ENCODE data around the gene OXER1. TPM values are rescaled to one million over a fixed set of nuclear protein-coding genes. Genes with fewer than 3 reads are reported as not detected.
A peak's percentile ranks its signal among the peaks of the same experiment; 100 is the strongest.

Gene OXER1
- total RNA-seq, 1 donor from 2014 or later, result 1.7 TPM

DNA sequence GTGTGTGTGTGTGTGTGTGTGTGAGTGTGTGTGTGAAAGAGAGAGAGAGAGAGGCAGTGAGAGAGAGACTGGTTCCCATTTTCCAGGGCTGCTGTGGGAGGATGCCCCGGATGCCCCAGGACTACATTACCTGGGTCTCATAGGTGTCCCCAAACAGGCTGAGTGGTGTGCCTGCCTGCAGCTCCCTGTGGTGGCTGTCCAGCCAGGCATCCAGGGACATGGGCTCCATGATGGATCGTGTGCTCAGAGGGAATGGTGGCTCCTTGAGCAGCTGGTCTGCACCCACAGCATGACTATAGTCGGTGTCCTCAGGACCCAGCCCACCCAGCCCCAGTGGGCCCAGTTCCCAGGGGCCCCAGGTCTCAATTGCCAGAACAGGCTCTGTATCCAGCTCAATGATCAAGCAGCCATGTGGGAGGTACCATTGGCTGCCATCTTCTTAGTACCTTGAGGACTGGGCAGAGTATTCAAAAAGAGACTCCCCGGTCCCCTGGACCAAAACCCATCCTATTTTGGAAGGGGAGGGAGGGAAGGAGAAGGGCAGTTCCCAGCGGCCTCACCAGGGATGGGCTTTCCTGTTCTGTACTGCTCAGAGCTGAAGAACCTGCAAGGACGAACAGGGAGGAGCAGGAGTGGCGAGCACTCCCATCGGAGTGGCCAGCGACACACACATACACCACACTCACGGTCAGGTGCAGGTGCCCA is 5.8 kb upstream of the OXER1 start:
- Mint-ChIP-seq H3K4me3 (ENCODE audit: unreplicated experiment) (no peak overlapping the region), H3K27me3 (ENCODE audit: low read depth) (no peaks in the 10 kb centered on the region), H3K36me3 (ENCODE audit: low read depth) (peaks cover 2% of the 10 kb centered on the region), H3K9me3 (ENCODE audit: low read depth) (no peaks in the 10 kb centered on the region), H3K27ac (ENCODE audit: unreplicated experiment) (no peak overlapping the region), H3K4me1 (ENCODE audit: low read depth) (no peaks in the 10 kb centered on the region)
- no peak for TF ChIP-seq CTCF (IDR thresholded peaks at IDR 0.05)
- DNase-seq (ENCODE audit: low spot score), result no peak

DNA sequence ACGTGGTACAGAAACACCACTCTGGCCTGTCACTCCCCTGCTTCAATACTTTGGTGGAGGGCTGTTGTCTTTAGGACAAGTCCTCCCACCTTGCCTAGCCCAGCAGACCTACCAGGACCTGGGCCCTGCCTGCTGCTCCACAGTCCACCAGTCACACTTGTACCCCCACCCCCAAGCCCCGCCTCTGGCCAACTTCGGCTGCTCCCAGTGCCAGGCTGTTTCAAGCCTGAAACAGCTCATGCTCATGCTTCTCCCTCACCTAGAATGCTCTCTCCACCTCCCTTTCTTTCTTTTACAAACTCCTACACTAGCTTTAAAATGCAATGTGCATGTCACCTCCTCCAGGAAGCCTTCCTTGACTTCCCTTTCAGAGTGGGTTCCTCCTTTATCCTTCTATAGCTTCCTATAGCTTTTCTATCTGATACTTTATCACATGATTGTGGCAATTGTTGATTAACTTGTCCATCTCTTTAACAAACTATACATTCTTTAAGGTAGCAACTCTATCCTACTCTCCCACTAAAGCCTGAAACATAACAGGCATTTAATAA is 4.8 kb upstream of the OXER1 start:
- Mint-ChIP-seq H3K36me3 (ENCODE audit: low read depth) (no peaks in the 10 kb centered on the region), H3K4me1 (ENCODE audit: low read depth) (no peaks in the 10 kb centered on the region), H3K9me3 (ENCODE audit: low read depth) (no peaks in the 10 kb centered on the region), H3K4me3 (ENCODE audit: unreplicated experiment) (no peak overlapping the region), H3K27ac (ENCODE audit: unreplicated experiment) (no peak overlapping the region), H3K27me3 (ENCODE audit: low read depth) (no peaks in the 10 kb centered on the region)
- no peak for TF ChIP-seq CTCF (IDR thresholded peaks at IDR 0.05)
- DNase-seq (ENCODE audit: low spot score), result no peak

DNA sequence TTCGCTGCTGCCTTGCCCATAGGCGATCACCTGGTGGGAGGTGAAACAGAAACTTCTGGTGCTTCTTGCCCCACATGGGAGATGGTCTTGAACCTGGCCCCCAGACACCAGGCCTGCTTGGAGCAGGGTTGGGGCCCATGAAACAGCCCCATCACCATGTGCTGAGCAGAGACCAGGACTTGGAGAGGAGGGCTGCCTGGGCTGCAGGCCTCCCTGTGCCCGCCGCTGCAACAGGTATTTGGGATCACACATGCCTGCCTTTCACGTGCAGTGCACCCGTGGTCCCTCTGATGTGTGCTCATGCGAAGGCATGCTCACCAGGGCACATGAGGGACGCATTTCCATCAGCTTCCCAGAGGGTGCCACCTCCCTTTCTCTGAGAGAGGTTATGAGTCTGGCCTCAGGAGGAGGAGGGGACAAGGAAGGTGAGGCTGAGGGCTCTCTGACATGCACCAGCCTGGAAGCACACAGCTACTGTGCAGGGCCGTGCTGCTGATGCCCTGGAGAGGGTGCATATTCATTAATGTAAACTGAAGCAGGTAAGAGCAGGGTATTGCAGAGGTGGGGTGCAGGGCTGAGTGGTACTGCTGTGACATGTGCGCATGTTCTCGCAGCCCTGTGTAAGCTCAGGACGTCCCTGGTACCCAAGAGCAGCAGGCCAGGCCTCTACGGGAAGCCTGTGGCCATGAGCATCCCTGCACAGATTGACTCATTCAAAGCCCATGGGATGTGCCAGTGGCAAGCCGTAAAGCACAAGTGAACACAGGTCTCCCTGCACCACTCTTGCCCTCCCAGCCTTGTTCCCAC is 4.2 kb upstream of the OXER1 start:
- H3K9me3 Mint-ChIP-seq (ENCODE audit: low read depth), result no peaks in the 10 kb centered on the region
- H3K27ac Mint-ChIP-seq (ENCODE audit: unreplicated experiment), result peak overlapping the region; percentile 15
- no peaks in the 10 kb centered on the region for H3K4me1 Mint-ChIP-seq (ENCODE audit: low read depth)
- H3K36me3 Mint-ChIP-seq (ENCODE audit: low read depth), result peaks cover under 1% of the 10 kb centered on the region
- no peak for DNase-seq (ENCODE audit: low spot score)
- H3K4me3 Mint-ChIP-seq (ENCODE audit: unreplicated experiment), result no peak overlapping the region
- TF ChIP-seq CTCF (IDR thresholded peaks at IDR 0.05), result no peak
- H3K27me3 Mint-ChIP-seq (ENCODE audit: low read depth), result no peaks in the 10 kb centered on the region

- H3K4me1 Mint-ChIP-seq (ENCODE audit: low read depth), result no peaks in the 10 kb centered on the region
- no peaks in the 10 kb centered on the region for H3K9me3 Mint-ChIP-seq (ENCODE audit: low read depth)
- no peaks in the 10 kb centered on the region for H3K27me3 Mint-ChIP-seq (ENCODE audit: low read depth)
- H3K36me3 Mint-ChIP-seq (ENCODE audit: low read depth), result peaks cover 4% of the 10 kb centered on the region
- peak overlapping the region; percentile 15 for H3K27ac Mint-ChIP-seq (ENCODE audit: unreplicated experiment)
- TF ChIP-seq CTCF (IDR thresholded peaks at IDR 0.05), result no peak
- no peak for DNase-seq (ENCODE audit: low spot score)
- H3K4me3 Mint-ChIP-seq (ENCODE audit: unreplicated experiment), result no peak overlapping the region
Measured at GRCh38 chr2:42767080-42767898, 3.4 kb upstream of the OXER1 start.

DNA sequence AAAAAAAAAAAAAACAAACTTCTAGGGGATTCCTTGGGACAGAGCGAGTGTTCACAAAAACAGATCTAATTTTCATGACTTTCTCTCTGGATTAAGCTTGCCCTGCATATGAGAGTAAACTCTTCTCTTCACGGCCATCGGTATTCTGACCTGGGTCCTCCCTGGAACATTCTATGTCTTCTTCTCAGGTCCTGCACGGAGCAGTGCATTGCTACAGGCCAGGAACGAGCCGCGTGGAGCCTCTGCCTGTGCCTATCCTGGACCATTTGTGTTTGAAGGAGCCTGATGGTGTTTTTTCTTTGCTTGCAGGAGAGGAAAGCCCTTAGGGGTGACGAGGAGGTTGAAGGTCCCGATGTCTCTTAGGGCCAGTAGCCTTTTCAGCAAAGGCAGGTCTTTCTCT is 1.8 kb upstream of the OXER1 start:
- no peak for DNase-seq (ENCODE audit: low spot score)
- peaks cover 4% of the 10 kb centered on the region for H3K36me3 Mint-ChIP-seq (ENCODE audit: low read depth)
- H3K27me3 Mint-ChIP-seq (ENCODE audit: low read depth), result no peaks in the 10 kb centered on the region
- no peak for TF ChIP-seq CTCF (IDR thresholded peaks at IDR 0.05)
- H3K4me3 Mint-ChIP-seq (ENCODE audit: unreplicated experiment), result no peak overlapping the region
- no peaks in the 10 kb centered on the region for H3K4me1 Mint-ChIP-seq (ENCODE audit: low read depth)
- H3K27ac Mint-ChIP-seq (ENCODE audit: unreplicated experiment), result no peak overlapping the region
- H3K9me3 Mint-ChIP-seq (ENCODE audit: low read depth), result no peaks in the 10 kb centered on the region

Measured in chondrocyte (in vitro differentiated cells).